ENCODE results near the gene TMEM175. TPM values are rescaled to one million over a fixed set of nuclear protein-coding genes. Genes with fewer than 3 reads are reported as not detected.

TMEM175 gene
- total RNA-seq: 12.7 and 13.9 TPM in 2 replicates

- H3K9me3 Mint-ChIP-seq: no peaks in the 10 kb centered on the region
- H3K4me1 Mint-ChIP-seq: peaks cover 40% of the 10 kb centered on the region
- peak; percentile 100 for DNase-seq
- H3K27ac Mint-ChIP-seq: peak within 1 kb of the TSS; percentile 95
- peak within 1 kb of the TSS; percentile 99 for H3K4me3 Mint-ChIP-seq
- no peaks in the 10 kb centered on the region for H3K36me3 Mint-ChIP-seq (ENCODE audit: low read depth)
- intact Hi-C loops (cut with micrococcal nuclease): loop anchor here (1.0 to 5.0 kb wide), 6 partner anchors 15 to 257 kb away; partner anchors contain the start of genes ATP5ME, FGFRL1, IDUA and MYL5
- H3K27me3 Mint-ChIP-seq: no peaks in the 10 kb centered on the region
Measured at GRCh38 chr4:931960-932712, at the start of gene TMEM175, which contains the start of gene GAK. TSS of gene TMEM175 (plus strand) at chr4:932460. CDS start at chr4:947740, 15,280 bp downstream. TSS of gene GAK (minus strand) at chr4:932316. CDS start at chr4:932187, 129 bp downstream.

DNA sequence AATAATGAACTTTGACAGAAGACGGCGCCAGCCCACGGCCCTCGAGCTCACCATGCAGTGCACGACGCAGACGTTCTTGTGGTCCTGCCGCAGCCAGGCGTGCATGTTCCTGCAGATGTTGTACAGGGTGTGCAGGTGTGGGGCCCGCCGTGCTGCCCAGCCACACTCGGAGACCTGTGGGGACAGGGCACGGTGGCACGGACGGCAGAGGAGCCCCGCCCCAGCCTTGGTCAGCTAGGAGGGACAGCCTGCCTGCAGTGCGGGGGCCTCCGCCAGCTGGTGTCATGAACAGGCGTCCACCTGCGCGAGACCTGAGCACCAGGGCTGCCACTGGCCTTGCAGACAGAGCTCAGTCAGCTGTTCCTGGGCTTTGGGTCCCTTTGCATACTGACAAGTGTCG, 49.6 kb upstream of the TMEM175 start:
- no peak for DNase-seq
- no peak overlapping the region for H3K4me3 Mint-ChIP-seq
- peaks cover 44% of the 10 kb centered on the region for H3K36me3 Mint-ChIP-seq (ENCODE audit: low read depth)
- peaks cover 27% of the 10 kb centered on the region for H3K4me1 Mint-ChIP-seq
- intact Hi-C loops (cut with micrococcal nuclease): loop anchor here (5.0 kb wide), 1 partner anchor 140 kb away; no protein-coding TSS in a partner anchor
- no peak overlapping the region for H3K27ac Mint-ChIP-seq
- peaks cover 3% of the 10 kb centered on the region for H3K9me3 Mint-ChIP-seq
- H3K27me3 Mint-ChIP-seq: no peaks in the 10 kb centered on the region

DNA sequence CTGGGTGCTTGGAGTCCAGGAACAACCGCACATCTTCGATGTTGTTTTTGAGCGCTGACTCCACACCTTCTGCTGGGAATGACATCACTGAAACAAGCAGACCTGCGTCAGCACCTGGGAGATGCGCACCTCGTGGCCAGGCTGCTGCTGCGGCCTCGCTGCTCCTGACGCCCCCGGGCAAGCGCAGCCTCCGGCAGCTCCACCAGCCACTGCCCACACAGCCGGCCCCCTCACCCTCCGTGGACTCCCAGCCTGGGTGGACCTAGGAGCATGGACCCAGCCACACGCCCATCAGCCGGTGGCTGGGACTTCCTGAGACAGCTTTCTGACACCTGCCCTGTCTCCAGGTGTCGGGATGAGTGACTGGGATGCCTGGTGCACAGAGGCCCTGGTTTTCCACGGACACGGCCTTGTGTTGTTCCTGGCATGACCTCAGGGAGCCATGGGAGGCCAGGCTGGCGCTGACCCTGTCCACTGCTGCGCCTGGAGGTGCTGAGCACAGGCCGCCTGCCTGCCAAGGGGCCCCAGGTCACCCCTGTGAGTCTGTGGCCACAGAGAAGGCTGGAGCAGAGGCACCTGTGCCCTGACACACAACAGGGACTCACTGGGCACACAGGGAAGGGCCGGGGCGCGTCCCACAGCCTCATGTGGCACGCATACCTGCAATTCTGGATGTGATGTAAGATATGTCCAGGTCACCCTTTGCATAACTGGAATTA, 48.7 kb upstream of the TMEM175 start:
- Mint-ChIP-seq H3K4me1 (peaks cover 21% of the 10 kb centered on the region), H3K9me3 (peaks cover 5% of the 10 kb centered on the region), H3K4me3 (no peak overlapping the region), H3K27me3 (no peaks in the 10 kb centered on the region), H3K27ac (no peak overlapping the region), H3K36me3 (ENCODE audit: low read depth) (peaks cover 45% of the 10 kb centered on the region)
- intact Hi-C loops (cut with micrococcal nuclease): loop anchor here (5.0 kb wide), 1 partner anchor 141 kb away; no protein-coding TSS in a partner anchor
- no peak for DNase-seq

GRCh38 chr4:884259-884658, 48.0 kb upstream of the TMEM175 start:
- DNase-seq: no peak
- H3K27me3 Mint-ChIP-seq: no peaks in the 10 kb centered on the region
- peaks cover 5% of the 10 kb centered on the region for H3K9me3 Mint-ChIP-seq
- no peak overlapping the region for H3K4me3 Mint-ChIP-seq
- intact Hi-C loops (cut with micrococcal nuclease): loop anchor here (5.0 kb wide), 1 partner anchor 142 kb away; no protein-coding TSS in a partner anchor
- peaks cover 13% of the 10 kb centered on the region for H3K4me1 Mint-ChIP-seq
- peak overlapping the region; percentile 20 for H3K27ac Mint-ChIP-seq
- H3K36me3 Mint-ChIP-seq (ENCODE audit: low read depth): peaks cover 40% of the 10 kb centered on the region

- H3K4me3 Mint-ChIP-seq: no peak overlapping the region
- DNase-seq: no peak
- intact Hi-C loops (cut with micrococcal nuclease): loop anchor here (5.0 kb wide), 1 partner anchor 143 kb away; no protein-coding TSS in a partner anchor
- peaks cover 7% of the 10 kb centered on the region for H3K4me1 Mint-ChIP-seq
- H3K27me3 Mint-ChIP-seq: no peaks in the 10 kb centered on the region
- peaks cover 38% of the 10 kb centered on the region for H3K36me3 Mint-ChIP-seq (ENCODE audit: low read depth)
- H3K27ac Mint-ChIP-seq: no peak overlapping the region
- H3K9me3 Mint-ChIP-seq: peaks cover 5% of the 10 kb centered on the region
Measured at GRCh38 chr4:884896-885295, 47.4 kb upstream of the TMEM175 start.

GRCh38 chr4:885353-885752, 46.9 kb upstream of the TMEM175 start:
- Mint-ChIP-seq H3K27ac (no peak overlapping the region), H3K27me3 (no peaks in the 10 kb centered on the region), H3K9me3 (peaks cover 5% of the 10 kb centered on the region), H3K36me3 (ENCODE audit: low read depth) (peaks cover 39% of the 10 kb centered on the region), H3K4me3 (no peak overlapping the region), H3K4me1 (peaks cover 3% of the 10 kb centered on the region)
- intact Hi-C loops (cut with micrococcal nuclease): no loop called here
- no peak for DNase-seq

- Mint-ChIP-seq H3K4me1 (no peaks in the 10 kb centered on the region), H3K4me3 (no peak overlapping the region), H3K9me3 (peaks cover 5% of the 10 kb centered on the region), H3K36me3 (ENCODE audit: low read depth) (peaks cover 41% of the 10 kb centered on the region), H3K27me3 (no peaks in the 10 kb centered on the region), H3K27ac (no peak overlapping the region)
- intact Hi-C loops (cut with micrococcal nuclease): no loop called here
- no peak for DNase-seq
Measured at GRCh38 chr4:886244-886643, 46.0 kb upstream of the TMEM175 start.

- Mint-ChIP-seq H3K36me3 (ENCODE audit: low read depth) (peaks cover 40% of the 10 kb centered on the region), H3K27me3 (no peaks in the 10 kb centered on the region), H3K4me3 (no peak overlapping the region)
Measured at GRCh38 chr4:887034-887763, 45.1 kb upstream of the TMEM175 start.

DNA sequence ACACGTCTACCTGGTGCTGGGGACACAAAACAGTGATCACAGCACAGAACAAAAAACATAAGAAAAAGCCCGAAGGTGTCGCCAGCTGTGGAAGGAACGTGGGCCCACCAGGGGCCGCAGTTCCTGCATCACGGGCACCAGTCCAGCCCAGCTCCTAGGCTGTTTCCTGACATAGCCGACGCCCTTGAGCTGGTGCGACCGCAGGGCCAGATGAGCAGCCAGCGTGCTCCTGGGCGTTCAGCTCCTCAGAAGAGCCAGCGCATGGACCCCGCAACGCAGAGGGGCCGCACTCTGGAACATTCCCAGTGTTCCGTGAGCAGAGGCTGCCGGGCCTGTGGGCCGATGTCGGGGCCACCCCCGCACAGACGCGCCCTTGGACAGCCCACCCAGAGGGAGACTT, 44.2 kb upstream of the TMEM175 start:
- intact Hi-C loops (cut with micrococcal nuclease): no loop called here
- Mint-ChIP-seq H3K9me3 (peaks cover 5% of the 10 kb centered on the region), H3K4me1 (no peaks in the 10 kb centered on the region), H3K4me3 (no peak overlapping the region), H3K36me3 (ENCODE audit: low read depth) (peaks cover 40% of the 10 kb centered on the region), H3K27ac (no peak overlapping the region), H3K27me3 (no peaks in the 10 kb centered on the region)
- DNase-seq: no peak

More at GRCh38 chr4:887034-887763, 45.1 kb upstream of the TMEM175 start:
- DNase-seq: no peak
- intact Hi-C loops (cut with micrococcal nuclease): no loop called here
- H3K27ac Mint-ChIP-seq: no peak overlapping the region
- H3K4me1 Mint-ChIP-seq: no peaks in the 10 kb centered on the region
- H3K9me3 Mint-ChIP-seq: peaks cover 5% of the 10 kb centered on the region

DNA sequence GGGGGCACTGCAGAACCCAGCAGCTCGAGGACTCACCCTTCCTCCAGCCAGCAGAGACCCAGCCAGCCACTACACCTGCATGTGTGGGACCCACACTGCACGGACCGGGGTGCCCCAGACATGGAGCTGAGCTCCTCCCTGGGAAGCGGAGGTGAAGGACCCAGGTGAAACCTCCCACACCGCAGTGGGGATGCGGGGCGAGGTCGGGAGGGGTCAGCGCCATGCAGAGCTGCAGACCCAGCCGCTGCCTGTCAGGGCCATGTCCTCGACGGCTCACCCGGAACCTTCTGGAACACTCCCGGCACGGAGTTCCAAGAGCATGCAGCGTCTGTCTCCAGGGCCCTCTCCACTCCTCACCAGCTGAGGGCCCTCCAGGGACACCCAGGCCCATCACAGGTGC, 42.7 kb upstream of the TMEM175 start:
- intact Hi-C loops (cut with micrococcal nuclease): no loop called here
- no peak overlapping the region for H3K4me3 Mint-ChIP-seq
- no peaks in the 10 kb centered on the region for H3K27me3 Mint-ChIP-seq
- no peaks in the 10 kb centered on the region for H3K4me1 Mint-ChIP-seq
- peaks cover 5% of the 10 kb centered on the region for H3K9me3 Mint-ChIP-seq
- peaks cover 42% of the 10 kb centered on the region for H3K36me3 Mint-ChIP-seq (ENCODE audit: low read depth)
- no peak overlapping the region for H3K27ac Mint-ChIP-seq
- no peak for DNase-seq

GRCh38 chr4:890036-890695, 42.1 kb upstream of the TMEM175 start:
- peaks cover 5% of the 10 kb centered on the region for H3K9me3 Mint-ChIP-seq
- intact Hi-C loops (cut with micrococcal nuclease): no loop called here

GRCh38 chr4:891747-892146, 40.5 kb upstream of the TMEM175 start:
- peak; percentile 72 for DNase-seq
- H3K27ac Mint-ChIP-seq: no peak overlapping the region
- intact Hi-C loops (cut with micrococcal nuclease): no loop called here
- no peaks in the 10 kb centered on the region for H3K4me1 Mint-ChIP-seq
- no peak overlapping the region for H3K4me3 Mint-ChIP-seq
- peaks cover 41% of the 10 kb centered on the region for H3K36me3 Mint-ChIP-seq (ENCODE audit: low read depth)
- H3K9me3 Mint-ChIP-seq: peaks cover 5% of the 10 kb centered on the region
- H3K27me3 Mint-ChIP-seq: no peaks in the 10 kb centered on the region

More at GRCh38 chr4:890036-890695, 42.1 kb upstream of the TMEM175 start:
- Mint-ChIP-seq H3K27me3 (no peaks in the 10 kb centered on the region), H3K4me1 (no peaks in the 10 kb centered on the region), H3K27ac (no peak overlapping the region), H3K4me3 (no peak overlapping the region), H3K36me3 (ENCODE audit: low read depth) (peaks cover 41% of the 10 kb centered on the region)
- DNase-seq: no peak

DNA sequence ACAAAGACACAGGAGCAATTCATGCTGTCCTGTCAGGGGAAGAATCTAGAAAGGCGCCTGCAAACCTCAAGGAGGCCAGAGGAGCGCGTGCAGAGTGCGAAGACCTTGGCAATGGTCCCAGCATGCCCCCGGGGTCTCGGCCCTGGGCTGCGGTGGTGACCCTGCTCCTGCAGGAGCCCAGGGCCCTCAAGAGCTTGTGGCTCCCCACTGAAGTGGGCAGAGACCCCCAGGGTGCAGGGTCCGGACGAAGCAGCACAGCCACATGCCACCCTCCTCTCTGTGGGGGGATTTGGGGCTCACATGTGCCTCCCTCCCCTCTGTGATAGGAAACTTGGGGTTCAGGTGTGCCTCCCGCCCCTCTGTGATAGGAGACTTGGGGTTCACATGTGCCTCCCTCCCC, 39.5 kb upstream of the TMEM175 start:
- H3K4me3 Mint-ChIP-seq: no peak overlapping the region
- no peak overlapping the region for H3K27ac Mint-ChIP-seq
- intact Hi-C loops (cut with micrococcal nuclease): no loop called here
- H3K9me3 Mint-ChIP-seq: peaks cover 1% of the 10 kb centered on the region
- no peaks in the 10 kb centered on the region for H3K4me1 Mint-ChIP-seq
- peaks cover 36% of the 10 kb centered on the region for H3K36me3 Mint-ChIP-seq (ENCODE audit: low read depth)
- H3K27me3 Mint-ChIP-seq: no peaks in the 10 kb centered on the region
- DNase-seq: no peak
